PC-9 (cell line): ENCODE measurements around the gene ERG. TPM values are rescaled to one million over a fixed set of nuclear protein-coding genes. Genes with fewer than 3 reads are reported as not detected.

ENCODE experiments used
- BruUV-seq: library from RNA; stranded (reverse); fragments of 400-500 nt; replicated peaks from 2 replicates; lab custom pipeline; 2021; lab: Mats Ljungman, UMichigan
- CTCF ChIA-PET: fragments of 300-600 bp; sonication (Branson Sonifier 250); formaldehyde crosslinking; loops from one replicate; lab custom pipeline; 2022; ENCODE audit warnings: antibody characterized with exemption; lab: Charles Lee
- POLR2A ChIA-PET: fragments of 300-600 bp; sonication (Branson Sonifier 250); formaldehyde crosslinking; loops from one replicate; lab custom pipeline; 2022; ENCODE audit warnings: antibody characterized with exemption; ENCODE audit not compliant: unreplicated experiment; lab: Charles Lee
- DNase-seq, 2 experiments: peaks; one replicate each; pipeline versions ENCODE4 v3.0.0 to v3.0.0-alpha.2; 2015 to 2022; ENCODE audit warnings: mixed read lengths in 1 of 2
- H2AFZ ChIP-seq: fragments of 200-600 bp; sonication (generic); 2 replicates; pipeline ENCODE4 v1.8.1; 2017; ENCODE audit warnings: antibody characterized with exemption
- H3F3A ChIP-seq: fragments of 200-600 bp; sonication (generic); 2 replicates; pipeline ENCODE4 v1.8.1; 2017; ENCODE audit warnings: antibody characterized with exemption, mild to moderate bottlenecking, low read depth; ENCODE audit not compliant: insufficient read depth
- H3K27ac ChIP-seq: fragments of 200-600 bp; sonication (generic); 2 replicates; pipeline ENCODE4 v1.6.1; 2016; ENCODE audit warnings: mixed run types
- H3K27me3 ChIP-seq: fragments of 200-600 bp; sonication (generic); 2 replicates; pipeline ENCODE4 v1.6.1; 2016; ENCODE audit warnings: low read depth, mixed run types; ENCODE audit not compliant: insufficient read depth
- H3K36me3 ChIP-seq: fragments of 200-600 bp; sonication (generic); 2 replicates; pipeline ENCODE4 v1.6.1; 2016; ENCODE audit warnings: low read depth, mixed run types
- H3K4me1 ChIP-seq: fragments of 200-600 bp; sonication (generic); replicated peaks from 2 replicates; pipeline ENCODE4 v1.6.1; 2016; ENCODE audit warnings: mixed run types; ENCODE audit not compliant: insufficient read depth
- H3K4me2 ChIP-seq: fragments of 200-600 bp; sonication (generic); 2 replicates; pipeline ENCODE4 v1.6.1; 2017; ENCODE audit warnings: mixed run types
- H3K4me3 ChIP-seq: fragments of 200-600 bp; sonication (generic); 2 replicates; pipeline ENCODE4 v1.6.1; 2016; ENCODE audit warnings: mixed run types
- H3K79me2 ChIP-seq: fragments of 200-600 bp; sonication (generic); 2 replicates; pipeline ENCODE4 v1.6.1; 2017; ENCODE audit warnings: low read depth, mixed run types
- H3K9me2 ChIP-seq: fragments of 200-600 bp; sonication (generic); 2 replicates; pipeline ENCODE4 v1.8.1; 2017; ENCODE audit warnings: mild to moderate bottlenecking; ENCODE audit not compliant: insufficient read depth
- H3K9me3 ChIP-seq: fragments of 200-600 bp; sonication (generic); 2 replicates; pipeline ENCODE4 v1.8.1; 2016; ENCODE audit warnings: low read depth; ENCODE audit not compliant: insufficient read depth
- H4K20me1 ChIP-seq: fragments of 200-600 bp; sonication (generic); 2 replicates; pipeline ENCODE4 v1.8.1; 2017; ENCODE audit not compliant: insufficient read depth
- EZH2 ChIP-seq: fragments of 200-600 bp; sonication (generic); IDR thresholded peaks from 2 replicates; pipeline ENCODE4 v1.8.0; 2017; ENCODE audit warnings: antibody characterized with exemption, low read depth
- intact Hi-C: fragments of 100-400 bp; cut with micrococcal nuclease; formaldehyde crosslinking; loops from one replicate; pipeline ENCODE4 v1.10.0; 2022; ENCODE audit not compliant: unreplicated experiment
- total RNA-seq: library from RNA; stranded (reverse); gene quantifications from 2 replicates; pipeline ENCODE4 v1.2.3, GENCODE V29; 2021
- TF ChIP-seq, protein P1 (sequence below): fragments of 200-600 bp; sonication (generic); conservative IDR thresholded peaks from 2 replicates; pipeline ENCODE4 v1.6.1; 2017; ENCODE audit warnings: mixed run types, antibody characterized with exemption, mild to moderate bottlenecking, moderate library complexity

The ERG gene
- total RNA-seq, 1 experiment from 2014 or later = not detected

DNA sequence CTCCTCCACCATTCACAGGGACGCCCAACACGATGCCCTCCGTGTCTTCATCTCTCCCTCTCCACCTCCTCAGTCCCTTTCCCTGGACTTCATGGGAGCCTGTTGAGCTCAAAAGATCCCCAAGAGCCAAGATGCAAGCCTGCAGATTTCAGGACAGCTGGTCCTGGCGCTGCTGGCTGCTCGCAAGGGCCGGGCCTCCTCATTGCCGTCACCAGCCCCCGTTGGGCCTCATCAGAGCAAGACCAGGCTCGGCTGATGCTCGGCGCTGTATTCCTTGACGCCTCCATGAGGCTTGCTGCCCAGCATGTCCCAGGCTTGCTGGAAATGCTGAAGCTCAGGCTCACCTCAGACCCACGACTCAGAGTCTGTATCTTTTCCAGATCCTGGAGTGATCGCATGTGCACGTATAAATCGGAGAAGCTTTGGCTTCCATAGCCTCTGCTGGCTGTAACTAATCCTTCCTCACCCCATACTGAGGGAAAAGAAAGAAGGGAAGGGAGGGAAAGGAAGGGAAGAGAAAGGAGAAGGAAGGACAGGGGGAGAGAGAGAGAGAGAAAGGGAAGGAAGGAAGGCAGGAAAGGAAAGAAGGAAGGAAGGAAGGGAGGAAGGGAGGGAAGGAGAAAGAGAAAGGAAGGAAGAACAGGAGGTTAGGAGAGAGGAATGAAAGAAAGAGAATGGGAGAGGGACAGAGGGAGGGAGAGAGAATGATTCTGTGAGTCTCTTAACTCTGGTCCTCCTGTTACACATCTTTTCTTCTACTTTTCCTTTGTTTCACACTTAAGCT is 146.9 kb downstream of the ERG start:
- no peak overlapping the region for H3K4me3 ChIP-seq
- H3K79me2 ChIP-seq = no peaks in the 10 kb centered on the region
- POLR2A ChIA-PET = no interaction called here
- H3K4me2 ChIP-seq = no peak overlapping the region
- H3K9me2 ChIP-seq = no peaks in the 10 kb centered on the region
- H4K20me1 ChIP-seq = no peaks in the 10 kb centered on the region
- H3K27ac ChIP-seq = no peak overlapping the region
- no TSS peak for BruUV-seq
- no peaks in the 10 kb centered on the region for H3K36me3 ChIP-seq
- intact Hi-C loops = loop anchor here (10.0 kb wide), 1 partner anchor 637 kb away; no protein-coding TSS in a partner anchor
- TF ChIP-seq, protein P1, sequence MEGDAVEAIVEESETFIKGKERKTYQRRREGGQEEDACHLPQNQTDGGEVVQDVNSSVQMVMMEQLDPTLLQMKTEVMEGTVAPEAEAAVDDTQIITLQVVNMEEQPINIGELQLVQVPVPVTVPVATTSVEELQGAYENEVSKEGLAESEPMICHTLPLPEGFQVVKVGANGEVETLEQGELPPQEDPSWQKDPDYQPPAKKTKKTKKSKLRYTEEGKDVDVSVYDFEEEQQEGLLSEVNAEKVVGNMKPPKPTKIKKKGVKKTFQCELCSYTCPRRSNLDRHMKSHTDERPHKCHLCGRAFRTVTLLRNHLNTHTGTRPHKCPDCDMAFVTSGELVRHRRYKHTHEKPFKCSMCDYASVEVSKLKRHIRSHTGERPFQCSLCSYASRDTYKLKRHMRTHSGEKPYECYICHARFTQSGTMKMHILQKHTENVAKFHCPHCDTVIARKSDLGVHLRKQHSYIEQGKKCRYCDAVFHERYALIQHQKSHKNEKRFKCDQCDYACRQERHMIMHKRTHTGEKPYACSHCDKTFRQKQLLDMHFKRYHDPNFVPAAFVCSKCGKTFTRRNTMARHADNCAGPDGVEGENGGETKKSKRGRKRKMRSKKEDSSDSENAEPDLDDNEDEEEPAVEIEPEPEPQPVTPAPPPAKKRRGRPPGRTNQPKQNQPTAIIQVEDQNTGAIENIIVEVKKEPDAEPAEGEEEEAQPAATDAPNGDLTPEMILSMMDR = no peak
- TF ChIP-seq EZH2 = no peak
- DNase-seq = no peak
- H3K9me3 ChIP-seq = no peaks in the 10 kb centered on the region
- H3K4me1 ChIP-seq = no peaks in the 10 kb centered on the region
- no peak overlapping the region for H2AFZ ChIP-seq
- H3F3A ChIP-seq = no peaks in the 10 kb centered on the region
- CTCF ChIA-PET = no interaction called here
- peaks cover 39% of the 10 kb centered on the region; the same call in 1 of the 2 replicates for H3K27me3 ChIP-seq

DNA sequence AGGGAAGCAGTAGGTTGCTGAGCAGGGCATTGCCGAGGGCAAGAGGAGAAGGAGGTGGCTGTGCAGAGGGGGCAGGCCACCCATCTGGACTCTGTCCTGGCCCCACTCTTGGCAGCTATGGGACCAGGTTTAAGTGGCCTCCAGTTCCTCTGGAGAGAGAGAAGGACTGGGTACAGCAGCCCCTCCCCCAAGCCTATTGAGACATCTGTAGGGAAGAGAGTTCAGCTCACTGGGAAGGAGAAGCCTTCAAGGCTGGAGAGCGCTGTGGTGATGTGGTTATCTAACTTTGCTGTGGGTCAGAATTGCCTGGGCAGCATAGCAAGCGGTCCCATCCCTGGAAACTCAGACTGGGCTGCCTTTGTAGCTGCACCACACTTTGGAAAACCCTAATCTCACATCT is 147.6 kb downstream of the ERG start:
- no peak overlapping the region for H3K4me3 ChIP-seq
- POLR2A ChIA-PET = no interaction called here

DNA sequence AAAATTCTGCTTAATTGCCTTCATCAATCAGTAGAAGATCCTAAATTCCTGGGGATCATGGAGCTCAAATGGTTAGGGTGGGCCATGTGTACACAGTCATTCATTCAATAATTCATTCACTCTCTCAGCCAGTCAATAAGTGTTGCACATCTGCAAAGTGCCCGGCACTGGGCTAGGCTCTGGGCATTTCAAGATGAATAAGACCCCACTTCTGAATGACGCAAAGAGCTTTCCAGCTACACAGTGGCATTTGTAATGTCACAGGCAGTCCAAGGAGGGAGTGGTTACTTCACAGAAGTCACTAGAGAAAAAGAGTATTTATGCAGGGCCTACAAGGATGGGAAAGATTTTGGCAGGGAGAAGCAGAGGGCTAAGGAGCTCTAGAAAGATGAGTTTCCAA is 148.3 kb downstream of the ERG start:
- Histone ChIP-seq H3K9me2 (no peaks in the 10 kb centered on the region), H3K9me3 (no peaks in the 10 kb centered on the region), H3K27me3 (peaks cover 39% of the 10 kb centered on the region; the same call in 1 of the 2 replicates), H4K20me1 (no peaks in the 10 kb centered on the region), H3K4me2 (no peak overlapping the region), H3K36me3 (no peaks in the 10 kb centered on the region), H3K4me1 (no peaks in the 10 kb centered on the region), H3K4me3 (no peak overlapping the region), H3K79me2 (no peaks in the 10 kb centered on the region), H2AFZ (no peak overlapping the region), H3F3A (no peaks in the 10 kb centered on the region), H3K27ac (no peak overlapping the region)
- no peak for DNase-seq
- CTCF ChIA-PET = no interaction called here
- intact Hi-C loops = loop anchor here (10.0 kb wide), 1 partner anchor 635 kb away; no protein-coding TSS in a partner anchor
- POLR2A ChIA-PET = no interaction called here
- no peak for TF ChIP-seq EZH2
- TF ChIP-seq, protein P1 = no peak
- no TSS peak for BruUV-seq

More for the DNA sequence above, 147.6 kb downstream of the ERG start:
- Histone ChIP-seq H4K20me1 (no peaks in the 10 kb centered on the region), H3F3A (no peaks in the 10 kb centered on the region), H2AFZ (no peak overlapping the region), H3K9me3 (no peaks in the 10 kb centered on the region), H3K4me2 (no peak overlapping the region), H3K27ac (no peak overlapping the region), H3K36me3 (no peaks in the 10 kb centered on the region), H3K27me3 (peaks cover 39% of the 10 kb centered on the region; the same call in 1 of the 2 replicates), H3K79me2 (no peaks in the 10 kb centered on the region), H3K4me1 (no peaks in the 10 kb centered on the region), H3K9me2 (no peaks in the 10 kb centered on the region)
- CTCF ChIA-PET = no interaction called here
- BruUV-seq = no TSS peak
- no peak for DNase-seq
- intact Hi-C loops = loop anchor here (10.0 kb wide), 1 partner anchor 636 kb away; no protein-coding TSS in a partner anchor
- no peak for TF ChIP-seq EZH2
- TF ChIP-seq, protein P1 = no peak
